CD4-positive, alpha-beta T cell (primary cell): ENCODE results near the gene KANK4. TPM values are rescaled to one million over a fixed set of nuclear protein-coding genes. Genes with fewer than 3 reads are reported as not detected.

ENCODE experiments used
- ATAC-seq: fragments of 200-7000 bp; cut with Tn5 transposase; one replicate; pipeline ENCODE4 v1.10.0; 2022; ENCODE audit warnings: mild to moderate bottlenecking; ENCODE audit not compliant: poor library complexity
- CTCF ChIA-PET: fragments of 350-600 bp; sonication (Branson Sonifier 250); formaldehyde crosslinking; loops from one replicate; lab custom pipeline; 2021; ENCODE audit warnings: antibody characterized with exemption, inconsistent platforms; lab: Charles Lee
- POLR2A ChIA-PET: fragments of 350-600 bp; sonication (Branson Sonifier 250); formaldehyde crosslinking; loops from one replicate; lab custom pipeline; 2021; ENCODE audit warnings: antibody characterized with exemption, inconsistent platforms; lab: Charles Lee
- DNase-seq, 14 experiments: peaks; one replicate each; pipeline ENCODE4 v3.0.0-alpha.2; 2013 to 2020; ENCODE audit warnings: mixed read lengths in 2 of 14
- H3K27ac ChIP-seq, 2 donors: one replicate each; pipeline versions ENCODE4 v1.5.1 to v1.7.0; 2013; ENCODE audit warnings: low read length in 2 of 2, low read depth in 1 of 2, mild to moderate bottlenecking in 1 of 2
- H3K27me3 ChIP-seq, 2 experiments: 1 replicate in 1 of 2; 2 replicates in 1 of 2; pipeline versions ENCODE4 v1.6.1 to v1.7.0; 2013; ENCODE audit warnings: low read length in 2 of 2, control low read depth in 1 of 2, mild to moderate bottlenecking in 1 of 2, moderate library complexity in 1 of 2; ENCODE audit not compliant: insufficient read depth in 2 of 2, control insufficient read depth in 1 of 2
- H3K36me3 ChIP-seq: one replicate; pipeline ENCODE4 v1.6.1; 2013; ENCODE audit warnings: low read length, control low read depth; ENCODE audit not compliant: insufficient read depth
- H3K4me1 ChIP-seq: one replicate; pipeline ENCODE4 v1.6.1; 2013; ENCODE audit warnings: low read length, control low read depth; ENCODE audit not compliant: insufficient read depth
- H3K4me3 ChIP-seq: one replicate; pipeline ENCODE4 v1.5.1; 2013; ENCODE audit warnings: mild to moderate bottlenecking, low read length, moderate library complexity
- H3K9me3 ChIP-seq, 2 experiments: 1 replicate in 1 of 2; 2 replicates in 1 of 2; pipeline versions ENCODE4 v1.6.1 to v1.7.0; 2013; ENCODE audit warnings: low read length in 2 of 2, mild to moderate bottlenecking in 2 of 2, control low read depth in 1 of 2, moderate library complexity in 1 of 2; ENCODE audit not compliant: control insufficient read depth in 1 of 2, insufficient read depth in 1 of 2
- H3K27ac Mint-ChIP-seq: one replicate; pipeline ENCODE4 v1.8.0; 2020; ENCODE audit warnings: mixed read lengths
- H3K27me3 Mint-ChIP-seq: one replicate; pipeline ENCODE4 v1.8.0; 2021; ENCODE audit warnings: mixed read lengths
- H3K36me3 Mint-ChIP-seq: one replicate; pipeline ENCODE4 v1.8.0; 2021; ENCODE audit warnings: low read depth, mixed read lengths
- H3K4me1 Mint-ChIP-seq: one replicate; pipeline ENCODE4 v1.8.0; 2021; ENCODE audit warnings: low read depth, mixed read lengths
- H3K4me3 Mint-ChIP-seq: one replicate; pipeline ENCODE4 v1.8.0; 2020; ENCODE audit warnings: mild to moderate bottlenecking, mixed read lengths
- H3K9me3 Mint-ChIP-seq: one replicate; pipeline ENCODE4 v1.8.0; 2020; ENCODE audit warnings: mixed read lengths
- intact Hi-C, 2 experiments: fragments of 100-400 bp; cut with DNase I in 1 of 2; cut with micrococcal nuclease in 1 of 2; formaldehyde crosslinking; loops; one replicate each; pipeline versions ENCODE4 v1.15.1 to v1.9.0; 2023 to 2025; cut with DNase I, micrococcal nuclease
- total RNA-seq, 174 experiments: library from RNA in 2 of 174; stranded (reverse) in 2 of 174; gene quantifications; one replicate each; pipeline ENCODE4 v1.2.3 and lab custom pipeline; 2021 to 2026
- TF ChIP-seq, protein P1 (sequence below): fragments of 200-600 bp; IDR thresholded peaks from one replicate; pipeline ENCODE4 v1.8.0; 2022; ENCODE audit warnings: antibody characterized with exemption, mild to moderate bottlenecking

KANK4 gene
- total RNA-seq, 2 experiments from 2014 or later: not detected

DNA sequence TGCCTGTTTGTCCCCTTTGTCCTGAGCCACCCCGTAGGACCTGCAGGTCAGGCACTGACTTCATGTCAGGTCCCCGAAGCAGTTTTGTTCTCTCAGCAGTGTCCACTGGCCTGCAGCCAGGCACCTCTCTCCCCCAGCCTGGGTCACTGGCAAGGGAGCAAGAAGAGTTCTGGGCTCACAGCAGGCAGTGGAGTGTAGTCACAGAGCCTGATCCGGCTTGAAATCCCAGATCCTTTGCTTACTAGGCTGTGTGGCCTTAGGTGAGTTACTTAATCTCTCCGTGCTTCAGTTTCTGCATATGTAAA lies 90.4 kb downstream of the KANK4 start:
- ATAC-seq (no peak), DNase-seq (no peak)
- H3K36me3 Mint-ChIP-seq: no peaks in the 10 kb centered on the region
- TF ChIP-seq, protein P1, sequence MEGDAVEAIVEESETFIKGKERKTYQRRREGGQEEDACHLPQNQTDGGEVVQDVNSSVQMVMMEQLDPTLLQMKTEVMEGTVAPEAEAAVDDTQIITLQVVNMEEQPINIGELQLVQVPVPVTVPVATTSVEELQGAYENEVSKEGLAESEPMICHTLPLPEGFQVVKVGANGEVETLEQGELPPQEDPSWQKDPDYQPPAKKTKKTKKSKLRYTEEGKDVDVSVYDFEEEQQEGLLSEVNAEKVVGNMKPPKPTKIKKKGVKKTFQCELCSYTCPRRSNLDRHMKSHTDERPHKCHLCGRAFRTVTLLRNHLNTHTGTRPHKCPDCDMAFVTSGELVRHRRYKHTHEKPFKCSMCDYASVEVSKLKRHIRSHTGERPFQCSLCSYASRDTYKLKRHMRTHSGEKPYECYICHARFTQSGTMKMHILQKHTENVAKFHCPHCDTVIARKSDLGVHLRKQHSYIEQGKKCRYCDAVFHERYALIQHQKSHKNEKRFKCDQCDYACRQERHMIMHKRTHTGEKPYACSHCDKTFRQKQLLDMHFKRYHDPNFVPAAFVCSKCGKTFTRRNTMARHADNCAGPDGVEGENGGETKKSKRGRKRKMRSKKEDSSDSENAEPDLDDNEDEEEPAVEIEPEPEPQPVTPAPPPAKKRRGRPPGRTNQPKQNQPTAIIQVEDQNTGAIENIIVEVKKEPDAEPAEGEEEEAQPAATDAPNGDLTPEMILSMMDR: no peak
- no peaks in the 10 kb centered on the region for H3K4me1 Mint-ChIP-seq
- no peak overlapping the region for H3K4me3 Mint-ChIP-seq
- no peaks in the 10 kb centered on the region for H3K36me3 ChIP-seq
- no peak overlapping the region for H3K4me3 ChIP-seq
- H3K4me1 ChIP-seq: no peaks in the 10 kb centered on the region
- H3K27me3 ChIP-seq: no peaks in the 10 kb centered on the region
- H3K9me3 Mint-ChIP-seq: no peaks in the 10 kb centered on the region
- ChIA-PET POLR2A (no interaction called here), CTCF (no interaction called here)
- H3K27me3 Mint-ChIP-seq: no peaks in the 10 kb centered on the region
- intact Hi-C loops: no loop called here
- H3K9me3 ChIP-seq: peaks cover 0 to 3% of the 10 kb centered on the region in 2 experiments
- H3K27ac ChIP-seq: no peak overlapping the region
- no peak overlapping the region for H3K27ac Mint-ChIP-seq

DNA sequence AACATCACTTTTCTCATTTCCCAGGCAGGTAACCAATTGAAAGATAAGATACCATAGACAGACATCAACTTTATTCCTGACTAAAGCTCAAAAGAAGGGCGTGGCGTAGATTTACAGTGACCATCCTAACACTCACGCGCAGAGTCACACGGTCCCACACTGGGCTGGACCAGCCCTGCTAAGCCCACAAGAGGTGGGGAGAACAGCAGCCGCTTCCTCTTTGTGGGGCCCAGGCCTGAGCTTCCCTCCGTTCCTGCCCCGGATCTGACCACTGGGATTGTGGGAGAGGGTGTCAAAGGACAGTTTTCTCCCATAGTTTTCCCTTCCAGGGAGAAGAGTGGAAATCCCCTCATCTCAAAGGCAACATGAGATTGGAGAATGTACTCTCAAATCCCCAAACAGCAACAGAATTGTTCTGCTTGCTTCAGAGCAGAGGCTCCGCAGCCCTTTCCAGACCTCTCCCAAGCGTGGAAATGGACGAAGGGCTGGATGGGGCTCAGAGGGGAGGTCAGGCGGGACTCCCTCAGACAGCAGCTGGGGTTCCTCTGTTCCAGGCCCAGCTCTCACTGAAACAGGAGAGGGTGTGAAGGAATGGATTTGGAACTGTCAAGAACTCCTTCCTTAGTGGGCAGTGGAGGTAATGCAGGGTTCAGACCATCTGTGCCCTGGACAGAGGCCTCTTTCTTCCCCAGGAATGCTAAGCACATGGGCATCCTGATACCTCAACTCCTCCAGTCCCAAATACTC lies 90.9 kb downstream of the KANK4 start:
- Histone ChIP-seq H3K27me3 (no peaks in the 10 kb centered on the region), H3K36me3 (no peaks in the 10 kb centered on the region), H3K4me1 (no peaks in the 10 kb centered on the region), H3K27ac (no peak overlapping the region), H3K9me3 (peaks cover 0 to 3% of the 10 kb centered on the region in 2 experiments), H3K4me3 (no peak overlapping the region)
- Mint-ChIP-seq H3K27me3 (no peaks in the 10 kb centered on the region), H3K4me3 (no peak overlapping the region), H3K4me1 (no peaks in the 10 kb centered on the region), H3K27ac (no peak overlapping the region), H3K9me3 (no peaks in the 10 kb centered on the region), H3K36me3 (no peaks in the 10 kb centered on the region)
- intact Hi-C loops: no loop called here
- POLR2A ChIA-PET: no interaction called here
- DNase-seq: peak in 1 of 14 experiments; percentile 16
- TF ChIP-seq, protein P1: no peak
- CTCF ChIA-PET: no interaction called here
- ATAC-seq: no peak

DNA sequence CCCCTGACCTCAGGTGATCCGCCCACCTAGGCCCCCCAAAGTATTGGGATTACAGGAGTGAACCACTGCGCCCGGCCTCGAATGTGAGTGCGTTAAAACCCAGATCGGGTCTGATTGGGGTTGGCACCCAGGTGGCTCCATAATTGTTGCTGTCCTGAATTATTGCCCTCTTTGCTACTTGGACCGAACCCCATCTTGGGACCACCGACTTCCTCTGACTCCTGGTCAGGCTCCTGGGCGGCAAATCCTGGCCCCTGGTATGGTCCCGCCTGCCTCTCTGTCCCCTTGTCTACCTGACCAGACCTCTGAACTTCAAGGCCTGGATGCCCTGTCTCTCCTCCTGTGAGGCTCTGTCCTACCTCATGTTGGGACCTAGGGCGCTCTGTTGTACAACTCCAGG lies 91.7 kb downstream of the KANK4 start:
- H3K27ac Mint-ChIP-seq: no peak overlapping the region
- H3K27me3 Mint-ChIP-seq: no peaks in the 10 kb centered on the region
- no peaks in the 10 kb centered on the region for H3K9me3 Mint-ChIP-seq
- CTCF ChIA-PET: no interaction called here
- POLR2A ChIA-PET: no interaction called here
- no peaks in the 10 kb centered on the region for H3K36me3 ChIP-seq
- TF ChIP-seq, protein P1: no peak
- intact Hi-C loops: no loop called here
- no peak for ATAC-seq
- no peak overlapping the region for H3K27ac ChIP-seq
- H3K27me3 ChIP-seq: no peaks in the 10 kb centered on the region
- H3K4me1 Mint-ChIP-seq: no peaks in the 10 kb centered on the region
- no peaks in the 10 kb centered on the region for H3K4me1 ChIP-seq
- no peak for DNase-seq
- H3K4me3 ChIP-seq: no peak overlapping the region
- H3K36me3 Mint-ChIP-seq: no peaks in the 10 kb centered on the region
- no peak overlapping the region for H3K4me3 Mint-ChIP-seq
- peaks cover 0 to 3% of the 10 kb centered on the region in 2 experiments for H3K9me3 ChIP-seq
